Muscle layer of duodenum (tissue), 2 donors: ENCODE measurements around the gene DXO.
"Not testable (repeated sequence)": the region's sequence is repeated elsewhere in the genome, so short reads cannot be mapped to it uniquely, and the experiment has no call there.

Source experiments
- H3K27ac ChIP-seq: one replicate; pipeline ENCODE4 v1.7.0; 2013; ENCODE audit warnings: mild to moderate bottlenecking, low read length
- H3K27me3 ChIP-seq: one replicate; pipeline ENCODE4 v1.7.0; 2013; ENCODE audit warnings: low read depth, mild to moderate bottlenecking, control low read depth, low read length
- H3K36me3 ChIP-seq, 2 donors: one replicate each; pipeline ENCODE4 v1.7.0; 2013; ENCODE audit warnings: low read length in 2 of 2, control low read depth in 1 of 2, mild to moderate bottlenecking in 1 of 2; ENCODE audit not compliant: insufficient read depth in 2 of 2, control insufficient read depth in 1 of 2
- H3K4me1 ChIP-seq, 2 donors: one replicate each; pipeline ENCODE4 v1.7.0; 2013; ENCODE audit warnings: low read length in 2 of 2, mild to moderate bottlenecking in 2 of 2, control low read depth in 1 of 2, moderate library complexity in 1 of 2; ENCODE audit not compliant: insufficient read depth in 2 of 2, control insufficient read depth in 1 of 2
- H3K4me3 ChIP-seq, 2 donors: one replicate each; pipeline ENCODE4 v1.7.0; 2013; ENCODE audit warnings: low read length in 2 of 2, low read depth in 1 of 2, mild to moderate bottlenecking in 1 of 2
- H3K9me3 ChIP-seq, 2 donors: one replicate each; pipeline ENCODE4 v1.7.0; 2013; ENCODE audit warnings: low read length in 2 of 2, control low read depth in 1 of 2, mild to moderate bottlenecking in 1 of 2; ENCODE audit not compliant: control insufficient read depth in 1 of 2
- donor health status: healthy.

DXO gene

DNA sequence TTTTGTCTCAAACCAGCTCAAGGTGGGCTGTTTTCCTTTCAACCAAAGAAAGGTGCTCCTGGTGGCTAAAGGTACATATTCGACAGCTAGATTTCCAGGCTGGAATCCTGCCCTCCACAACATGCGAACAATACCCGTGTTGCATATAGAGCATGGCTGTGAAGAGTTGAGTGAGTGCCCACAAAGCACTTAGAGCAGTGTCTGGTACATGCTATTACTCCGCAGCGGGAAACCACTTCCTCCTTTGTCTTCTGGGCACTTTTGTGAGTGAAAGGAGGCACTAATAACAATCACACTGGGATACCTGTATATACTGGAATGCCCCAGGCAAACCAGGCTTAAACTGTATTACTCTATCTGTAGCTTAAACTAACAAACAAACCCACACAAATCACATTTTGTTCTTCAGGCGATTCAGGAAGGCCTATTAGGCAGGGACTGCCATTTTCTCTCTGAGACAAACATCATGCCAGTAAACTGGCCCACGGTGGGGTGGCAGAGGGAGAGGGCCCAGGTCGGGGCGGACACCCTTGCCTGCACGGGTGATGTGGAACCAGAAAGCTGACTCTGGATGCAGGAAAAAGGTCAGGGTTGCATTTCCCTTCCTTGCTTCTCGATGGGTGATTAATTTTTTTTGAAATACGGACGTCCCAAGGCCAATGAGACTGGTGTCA is 33.1 kb upstream of the DXO start:
- H3K36me3 ChIP-seq, H3K27me3 ChIP-seq, H3K9me3 ChIP-seq, H3K4me3 ChIP-seq, H3K27ac ChIP-seq, H3K4me1 ChIP-seq: not testable (repeated sequence)

DNA sequence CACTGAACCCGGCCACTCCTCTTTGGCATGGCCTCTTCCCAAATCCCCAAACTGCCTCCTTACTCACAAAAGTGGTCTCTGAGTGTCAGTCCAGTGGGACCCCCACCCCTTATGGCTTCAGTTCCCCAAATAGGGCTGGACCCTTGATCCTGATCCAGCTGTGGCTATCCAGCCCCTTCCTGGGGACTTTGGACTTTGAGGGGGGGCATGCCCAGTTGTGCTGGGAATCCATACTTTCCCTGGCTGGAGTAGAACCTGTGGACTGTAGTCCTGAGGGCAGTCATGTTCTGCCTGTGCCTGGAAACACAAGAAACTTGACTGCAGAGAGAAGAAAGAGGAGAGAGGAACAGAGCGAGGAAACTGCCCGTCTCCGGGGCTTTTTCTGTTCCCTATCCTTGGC is 32.5 kb upstream of the DXO start:
- H3K36me3 ChIP-seq, H3K4me1 ChIP-seq, H3K9me3 ChIP-seq, H3K27ac ChIP-seq, H3K4me3 ChIP-seq, H3K27me3 ChIP-seq: not testable (repeated sequence)

DNA sequence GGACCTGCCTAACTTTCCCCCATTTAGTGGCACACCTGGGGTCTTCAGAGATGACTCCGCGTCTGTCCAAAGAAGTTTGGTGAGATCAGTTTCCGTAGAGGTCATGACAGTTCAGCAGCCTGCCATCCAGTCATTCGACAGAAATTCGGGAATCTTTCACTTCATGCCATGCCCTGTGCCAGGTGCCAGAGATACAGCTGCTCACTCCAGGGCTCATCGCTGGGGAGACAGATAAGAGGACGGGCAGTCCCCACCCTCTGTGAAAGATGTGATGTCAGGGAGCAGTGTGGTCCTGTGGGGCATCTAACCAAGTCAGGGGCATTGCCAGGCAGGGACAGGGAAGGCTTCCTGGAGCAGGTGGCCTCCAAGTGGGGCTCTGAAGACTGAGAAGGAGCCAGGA is 31.4 kb upstream of the DXO start:
- H3K4me1 ChIP-seq, H3K27ac ChIP-seq, H3K9me3 ChIP-seq, H3K27me3 ChIP-seq, H3K4me3 ChIP-seq, H3K36me3 ChIP-seq: not testable (repeated sequence)

DNA sequence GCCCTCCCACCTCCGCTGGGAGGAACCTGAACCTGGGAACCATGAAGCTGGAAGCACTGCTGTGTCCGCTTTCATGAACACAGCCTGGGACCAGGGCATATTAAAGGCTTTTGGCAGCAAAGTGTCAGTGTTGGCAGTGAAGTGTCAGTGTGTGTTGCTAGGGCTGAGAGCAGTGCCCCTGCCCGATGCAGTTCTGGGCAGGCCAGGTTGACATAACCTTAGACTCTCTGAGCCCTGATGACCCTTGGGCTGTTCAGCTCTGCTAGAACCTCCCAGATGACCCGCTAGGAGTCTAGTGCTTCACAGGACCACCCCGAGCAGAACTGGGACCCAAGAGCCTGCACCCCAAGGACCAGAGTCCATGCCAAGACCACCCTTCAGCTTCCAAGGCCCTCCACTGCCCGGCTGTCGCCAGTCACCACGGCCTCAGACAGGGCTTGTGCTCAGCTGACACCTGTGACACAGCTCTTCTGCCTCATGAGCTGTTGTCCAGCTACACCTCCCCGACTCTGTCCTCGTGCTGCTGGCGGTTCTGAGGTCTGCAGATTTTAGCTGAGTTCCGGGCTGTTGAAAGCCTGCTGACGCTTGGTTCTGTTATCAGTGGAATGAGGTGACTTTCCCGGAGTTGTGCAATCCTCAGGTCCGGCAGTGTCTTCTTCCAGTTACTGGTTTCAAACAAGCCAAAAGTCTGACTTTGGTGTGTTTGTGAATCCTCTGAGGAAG is 30.8 kb upstream of the DXO start:
- H3K36me3 ChIP-seq, H3K27me3 ChIP-seq, H3K9me3 ChIP-seq, H3K4me3 ChIP-seq, H3K27ac ChIP-seq, H3K4me1 ChIP-seq: not testable (repeated sequence)

DNA sequence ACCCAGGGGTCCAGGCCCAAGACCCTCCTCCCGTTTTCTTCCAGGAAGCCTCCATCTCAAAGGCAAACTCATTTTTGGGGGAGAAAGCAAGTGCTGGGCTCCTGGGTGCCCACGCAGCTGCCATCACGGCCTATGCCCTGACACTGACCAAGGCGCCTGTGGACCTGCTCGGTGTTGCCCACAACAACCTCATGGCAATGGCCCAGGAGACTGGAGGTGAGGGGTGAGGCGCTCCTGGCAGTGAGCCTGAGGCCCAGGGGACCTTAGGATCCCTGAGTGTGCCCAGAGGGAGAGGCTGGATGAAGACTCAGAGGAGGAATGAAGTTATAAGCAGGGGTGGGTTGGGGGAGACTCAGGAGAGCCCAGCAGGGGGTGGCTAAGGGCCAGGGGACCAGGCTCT is 24.4 kb upstream of the DXO start:
- not testable (repeated sequence) for H3K27ac ChIP-seq, H3K4me1 ChIP-seq, H3K4me3 ChIP-seq, H3K9me3 ChIP-seq, H3K27me3 ChIP-seq, H3K36me3 ChIP-seq

DNA sequence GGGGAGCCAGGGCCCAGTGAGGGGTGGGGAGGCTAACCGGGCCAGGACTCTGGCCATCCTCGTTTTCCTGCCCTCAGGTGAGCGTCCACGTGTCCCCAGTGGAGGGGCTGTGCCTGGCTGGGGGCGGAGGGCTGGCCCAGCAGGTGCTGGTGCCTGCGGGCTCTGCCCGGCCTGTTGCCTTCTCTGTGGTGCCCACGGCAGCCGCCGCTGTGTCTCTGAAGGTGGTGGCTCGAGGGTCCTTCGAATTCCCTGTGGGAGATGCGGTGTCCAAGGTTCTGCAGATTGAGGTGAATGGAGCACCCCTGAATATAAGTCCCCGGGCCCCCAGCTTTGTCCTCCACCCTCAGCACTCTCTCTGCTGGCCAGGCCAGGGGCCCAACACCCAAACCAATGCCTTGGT is 22.5 kb upstream of the DXO start:
- not testable (repeated sequence) for H3K4me1 ChIP-seq, H3K27me3 ChIP-seq, H3K27ac ChIP-seq, H3K4me3 ChIP-seq, H3K9me3 ChIP-seq, H3K36me3 ChIP-seq

DNA sequence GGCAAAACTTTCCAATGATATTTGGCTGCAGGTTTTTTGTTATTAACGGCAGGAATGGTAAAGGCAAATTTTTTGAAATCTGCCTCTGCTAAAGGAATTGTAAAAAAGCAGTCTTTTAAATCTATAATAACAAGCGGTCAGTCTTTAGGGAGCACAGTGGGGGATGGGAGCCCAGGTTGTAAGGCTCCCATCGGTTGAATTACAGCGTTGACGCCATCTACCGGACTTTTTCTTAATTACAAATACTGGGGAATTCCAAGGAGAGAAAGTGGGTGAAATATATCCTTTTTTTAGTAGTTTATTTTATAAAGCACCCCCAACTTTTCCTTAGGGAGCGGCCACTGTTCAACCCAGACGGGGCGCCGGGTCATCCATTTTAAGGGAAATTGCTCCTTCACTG is 17.4 kb upstream of the DXO start:
- not testable (repeated sequence) for H3K27ac ChIP-seq, H3K4me1 ChIP-seq, H3K4me3 ChIP-seq, H3K9me3 ChIP-seq, H3K36me3 ChIP-seq, H3K27me3 ChIP-seq

DNA sequence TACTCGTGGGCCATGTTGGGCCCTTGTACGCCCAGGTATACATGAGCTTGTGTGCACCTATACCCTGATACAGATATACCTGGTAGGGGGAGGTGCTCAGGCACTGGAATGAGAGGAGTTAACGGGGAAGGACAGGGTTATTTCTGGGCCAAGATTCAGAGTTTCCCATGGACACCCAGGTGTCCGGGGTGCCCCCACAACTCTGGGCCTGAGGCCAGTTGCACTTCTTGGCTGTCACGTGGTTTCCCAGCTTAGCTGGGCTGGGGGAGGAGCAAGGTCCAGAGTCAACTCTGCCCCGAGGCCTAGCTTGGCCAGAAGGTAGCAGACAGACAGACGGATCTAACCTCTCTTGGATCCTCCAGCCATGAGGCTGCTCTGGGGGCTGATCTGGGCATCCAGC is 9.8 kb upstream of the DXO start, which contains the start of gene C4A:
Gene C4A (plus strand): TSS at position 314 of the 400 bp plus-strand sequence. CDS start 51 bp downstream, at position 365.
- H3K4me1 ChIP-seq, H3K27me3 ChIP-seq, H3K9me3 ChIP-seq, H3K27ac ChIP-seq, H3K4me3 ChIP-seq: not testable (repeated sequence)
- H3K36me3 ChIP-seq: peaks cover 11 to 16% of the 10 kb centered on the region in 2 donors

DNA sequence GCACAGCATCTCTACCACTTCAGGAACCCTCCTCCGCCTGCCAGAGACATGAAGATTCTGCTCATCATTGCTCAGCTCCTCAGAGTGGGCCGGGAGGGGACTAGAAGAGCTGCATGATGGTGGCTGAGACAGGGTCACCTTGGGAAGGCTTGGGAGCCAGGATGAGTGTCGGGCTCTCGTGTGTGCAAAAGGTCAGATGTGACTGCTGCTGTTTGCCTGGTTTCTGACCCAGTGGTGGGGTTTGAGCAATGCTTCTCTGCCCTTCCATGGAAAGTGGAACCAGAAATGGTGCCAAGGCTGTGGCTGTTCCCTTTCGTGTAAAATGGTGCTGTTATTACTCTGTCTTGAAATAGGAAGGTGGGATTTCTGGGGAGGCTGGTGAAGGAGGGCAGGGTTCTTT is 9.1 kb upstream of the DXO start:
- not testable (repeated sequence) for H3K27me3 ChIP-seq

DNA sequence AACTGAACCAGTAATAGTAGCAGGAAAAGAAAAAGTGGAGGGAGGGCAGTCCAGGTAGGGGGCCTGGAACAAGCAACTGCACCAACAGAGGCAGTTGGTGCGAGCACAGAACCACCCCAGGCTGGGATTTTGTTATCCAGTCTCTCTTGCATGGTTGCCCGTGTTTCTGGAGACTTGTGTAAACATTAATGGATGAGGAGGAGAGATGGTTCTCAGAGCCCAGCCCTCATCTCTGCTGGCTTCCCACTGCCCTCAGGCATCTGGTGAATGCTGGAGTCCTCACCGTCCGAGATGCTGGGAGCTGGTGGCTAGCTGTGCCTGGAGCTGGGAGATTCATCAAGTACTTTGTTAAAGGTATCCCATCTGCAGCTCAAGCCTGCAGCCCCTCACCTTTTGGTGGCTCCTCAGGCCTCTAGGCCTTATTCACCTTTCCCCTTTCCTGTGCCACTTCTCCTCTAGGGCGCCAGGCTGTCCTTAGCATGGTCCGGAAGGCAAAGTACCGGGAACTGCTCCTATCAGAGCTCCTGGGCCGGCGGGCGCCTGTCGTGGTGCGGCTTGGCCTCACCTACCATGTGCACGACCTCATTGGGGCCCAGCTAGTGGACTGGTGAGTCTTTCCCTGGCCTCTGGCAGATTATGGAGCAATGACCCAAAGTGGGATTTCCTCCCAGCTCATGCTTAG is 8.4 kb upstream of the DXO start:
- not testable (repeated sequence) for H3K27ac ChIP-seq, H3K4me3 ChIP-seq

More for the DNA sequence above, 9.1 kb upstream of the DXO start:
- not testable (repeated sequence) for H3K4me3 ChIP-seq, H3K4me1 ChIP-seq, H3K9me3 ChIP-seq, H3K27ac ChIP-seq
- H3K36me3 ChIP-seq: peaks cover 11 to 16% of the 10 kb centered on the region in 2 donors

DNA sequence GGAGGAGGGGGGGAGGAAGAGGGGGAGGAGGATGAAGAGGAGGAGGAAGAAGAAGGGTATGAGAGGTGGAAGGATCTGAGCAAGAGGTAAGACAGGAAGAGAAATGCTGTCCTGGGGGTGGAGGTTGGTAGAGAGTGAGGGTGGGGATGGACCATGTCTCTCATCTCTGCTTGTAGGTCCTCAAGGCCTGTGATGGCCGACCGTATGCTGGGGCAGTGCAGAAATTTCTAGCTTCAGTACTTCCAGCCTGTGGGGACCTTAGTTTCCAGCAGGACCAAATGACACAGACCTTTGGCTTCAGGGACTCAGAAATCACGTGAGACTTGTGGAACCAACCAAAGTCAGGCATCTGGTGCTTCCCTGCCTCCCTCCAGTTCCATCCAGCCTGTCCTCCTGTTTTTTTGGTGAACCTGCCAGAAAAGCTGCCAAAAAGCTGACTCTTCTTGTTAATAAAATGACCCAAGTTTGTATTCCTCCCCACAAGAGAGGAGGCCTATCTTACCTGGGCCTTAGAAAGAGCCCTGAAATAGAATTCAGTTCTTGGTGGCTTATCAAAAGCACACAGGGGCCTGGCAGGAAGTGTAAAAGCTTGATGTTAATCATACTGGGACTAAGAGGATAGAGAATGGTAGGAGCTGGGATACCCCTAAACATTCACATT is 7.4 kb upstream of the DXO start:
- Histone ChIP-seq H3K4me1 (no peaks in the 10 kb centered on the region), H3K4me3 (no peak overlapping the region), H3K27me3 (no peaks in the 10 kb centered on the region), H3K27ac (no peak overlapping the region), H3K36me3 (peaks cover 11 to 16% of the 10 kb centered on the region in 2 donors), H3K9me3 (no peaks in the 10 kb centered on the region)

More for the DNA sequence above, 8.4 kb upstream of the DXO start:
- not testable (repeated sequence) for H3K9me3 ChIP-seq, H3K4me1 ChIP-seq, H3K27me3 ChIP-seq
- H3K36me3 ChIP-seq: peaks cover 11 to 16% of the 10 kb centered on the region in 2 donors
